Ascending aorta (tissue), 2 donors: ENCODE results near the gene GSTA2. TPM values are rescaled to one million over a fixed set of nuclear protein-coding genes. Genes with fewer than 3 reads are reported as not detected.
"Not testable (repeated sequence)": the region's sequence is repeated elsewhere in the genome, so short reads cannot be mapped to it uniquely, and the experiment has no call there.

Source experiments
- DNase-seq, 2 donors: peaks; one replicate each; pipeline ENCODE4 v3.0.0-alpha.2; 2019; ENCODE audit warnings: low spot score in 2 of 2
- H3K27ac ChIP-seq, 2 donors: fragments of 200-600 bp; sonication (generic); one replicate each; pipeline ENCODE4 v1.5.1; 2016 to 2017; ENCODE audit warnings: mild to moderate bottlenecking in 1 of 2
- H3K27me3 ChIP-seq: fragments of 200-600 bp; sonication (generic); one replicate; pipeline ENCODE4 v1.5.1; 2017
- H3K36me3 ChIP-seq, 2 donors: fragments of 200-600 bp; sonication (generic); one replicate each; pipeline ENCODE4 v1.5.1; 2016
- H3K4me1 ChIP-seq, 2 donors: fragments of 200-600 bp; sonication (generic); one replicate each; pipeline ENCODE4 v1.5.1; 2016 to 2017; ENCODE audit warnings: mild to moderate bottlenecking in 1 of 2
- H3K4me3 ChIP-seq, 2 donors: fragments of 200-600 bp; sonication (generic); one replicate each; pipeline ENCODE4 v1.5.1; 2016 to 2017; ENCODE audit warnings: mild to moderate bottlenecking in 1 of 2
- H3K9me3 ChIP-seq, 2 donors: fragments of 200-600 bp; sonication (generic); one replicate each; pipeline ENCODE4 v1.5.1; 2016
- intact Hi-C: fragments of 100-400 bp; cut with DNase I; formaldehyde crosslinking; loops from one replicate; pipeline ENCODE4 v1.15.1; 2023
- total RNA-seq: library from RNA; depleted of rRNA; stranded (reverse); fragments of >200 nt; gene quantifications from one replicate; pipeline ENCODE4 v1.1.0, GENCODE V29; 2016
- TF ChIP-seq, protein P1 (sequence below), 3 experiments: fragments of 200-600 bp in 2 of 3; fragments of 450-650 bp in 1 of 3; sonication (generic) in 2 of 3; IDR thresholded peaks; one replicate each; pipeline ENCODE4 v1.5.1; 2016 to 2019; ENCODE audit warnings: antibody characterized with exemption in 3 of 3, mild to moderate bottlenecking in 1 of 3, moderate library complexity in 1 of 3

GSTA2 gene
- total RNA-seq, 1 donor from 2014 or later = not detected

DNA sequence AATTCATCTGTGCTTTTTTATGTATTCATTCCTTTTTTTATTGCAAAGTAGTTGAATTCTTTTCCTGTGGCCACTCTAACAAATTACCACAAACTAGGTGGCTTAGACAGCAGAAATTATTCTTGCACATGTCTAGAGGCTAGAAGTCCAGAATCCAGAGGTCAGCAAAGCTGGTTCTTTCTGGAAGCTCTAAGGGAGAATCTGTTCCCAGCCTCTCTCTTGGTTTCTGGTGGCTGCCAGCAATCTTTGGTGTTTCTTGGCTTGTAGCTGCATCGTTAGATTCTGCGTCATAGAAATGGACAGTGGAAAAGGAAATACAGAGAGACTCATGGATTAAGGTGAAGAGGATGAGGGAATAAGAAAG lies 39.3 kb downstream of the GSTA2 start:
- Histone ChIP-seq H3K36me3 (no peaks in the 10 kb centered on the region), H3K9me3 (no peaks in the 10 kb centered on the region), H3K27ac (peak overlapping the region; percentile 71 to 91), H3K27me3 (no peaks in the 10 kb centered on the region), H3K4me3 (no peak overlapping the region), H3K4me1 (peaks cover 2 to 9% of the 10 kb centered on the region in 2 donors)
- DNase-seq = peak in 1 of 2 donors; percentile 68
- intact Hi-C loops = loop anchor here (2.0 to 10.0 kb wide), 4 partner anchors 59 to 269 kb away; no protein-coding TSS in a partner anchor
- TF ChIP-seq, protein P1, sequence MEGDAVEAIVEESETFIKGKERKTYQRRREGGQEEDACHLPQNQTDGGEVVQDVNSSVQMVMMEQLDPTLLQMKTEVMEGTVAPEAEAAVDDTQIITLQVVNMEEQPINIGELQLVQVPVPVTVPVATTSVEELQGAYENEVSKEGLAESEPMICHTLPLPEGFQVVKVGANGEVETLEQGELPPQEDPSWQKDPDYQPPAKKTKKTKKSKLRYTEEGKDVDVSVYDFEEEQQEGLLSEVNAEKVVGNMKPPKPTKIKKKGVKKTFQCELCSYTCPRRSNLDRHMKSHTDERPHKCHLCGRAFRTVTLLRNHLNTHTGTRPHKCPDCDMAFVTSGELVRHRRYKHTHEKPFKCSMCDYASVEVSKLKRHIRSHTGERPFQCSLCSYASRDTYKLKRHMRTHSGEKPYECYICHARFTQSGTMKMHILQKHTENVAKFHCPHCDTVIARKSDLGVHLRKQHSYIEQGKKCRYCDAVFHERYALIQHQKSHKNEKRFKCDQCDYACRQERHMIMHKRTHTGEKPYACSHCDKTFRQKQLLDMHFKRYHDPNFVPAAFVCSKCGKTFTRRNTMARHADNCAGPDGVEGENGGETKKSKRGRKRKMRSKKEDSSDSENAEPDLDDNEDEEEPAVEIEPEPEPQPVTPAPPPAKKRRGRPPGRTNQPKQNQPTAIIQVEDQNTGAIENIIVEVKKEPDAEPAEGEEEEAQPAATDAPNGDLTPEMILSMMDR (IDR thresholded peaks at IDR 0.05) = no peak

DNA sequence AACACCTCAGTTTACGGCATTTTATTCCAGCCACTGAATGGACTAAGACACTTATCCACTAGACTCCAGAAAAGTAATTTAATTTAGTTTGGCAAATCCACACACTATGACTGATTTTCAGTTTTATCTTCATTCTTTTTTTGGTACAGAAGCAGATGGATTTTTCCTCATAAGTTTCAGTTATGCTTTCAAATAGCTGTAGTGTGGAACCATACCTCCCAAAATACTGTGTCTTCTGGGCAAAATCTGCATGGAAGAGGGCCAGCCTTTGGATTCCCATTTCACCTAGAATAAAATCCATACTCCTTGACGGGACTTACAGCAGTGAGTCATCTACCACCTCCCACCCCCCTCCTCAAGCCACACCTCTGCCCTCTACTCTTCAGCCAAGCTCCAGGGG lies 43.0 kb downstream of the GSTA2 start:
- Histone ChIP-seq H3K27ac (no peak overlapping the region), H3K4me3 (no peak overlapping the region), H3K27me3 (no peaks in the 10 kb centered on the region), H3K9me3 (no peaks in the 10 kb centered on the region), H3K36me3 (no peaks in the 10 kb centered on the region), H3K4me1 (peaks cover 2 to 9% of the 10 kb centered on the region in 2 donors)
- no peak for DNase-seq
- intact Hi-C loops = loop anchor here (10.0 kb wide), 3 partner anchors 56 to 216 kb away; no protein-coding TSS in a partner anchor
- TF ChIP-seq, protein P1 (IDR thresholded peaks at IDR 0.05) = no peak

GRCh38 chr6:52718550-52718949 lies 44.7 kb downstream of the GSTA2 start:
- no peak for DNase-seq
- H3K4me1 ChIP-seq = no peaks in the 10 kb centered on the region
- no peaks in the 10 kb centered on the region for H3K9me3 ChIP-seq
- TF ChIP-seq, protein P1 (IDR thresholded peaks at IDR 0.05) = no peak
- intact Hi-C loops = no loop called here
- H3K36me3 ChIP-seq = no peaks in the 10 kb centered on the region
- H3K4me3 ChIP-seq = no peak overlapping the region
- no peak overlapping the region for H3K27ac ChIP-seq
- no peaks in the 10 kb centered on the region for H3K27me3 ChIP-seq

GRCh38 chr6:52714761-52715160 lies 48.5 kb downstream of the GSTA2 start:
- H3K9me3 ChIP-seq, H3K36me3 ChIP-seq, H3K4me1 ChIP-seq, H3K4me3 ChIP-seq, H3K27ac ChIP-seq, intact Hi-C loops, H3K27me3 ChIP-seq, DNase-seq: not testable (repeated sequence)

DNA sequence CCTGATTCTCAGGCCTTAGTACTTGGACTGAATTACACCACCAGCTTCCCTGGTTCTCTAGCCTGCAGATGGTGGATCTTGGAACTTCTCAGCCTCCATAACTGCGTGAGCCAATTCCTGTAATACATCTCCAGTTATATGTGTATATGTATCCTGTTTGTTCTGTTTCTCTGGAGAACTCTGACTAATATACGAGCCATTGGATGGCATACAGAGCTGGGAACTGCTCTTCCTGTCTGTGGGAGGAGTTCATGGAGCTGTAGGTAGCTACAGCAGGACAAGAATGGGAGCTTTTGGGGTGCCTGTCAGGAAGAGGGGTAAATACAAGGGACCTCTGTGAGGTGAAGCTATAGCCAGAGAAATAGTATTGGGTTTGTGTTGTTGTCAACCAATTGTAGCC lies 51.1 kb downstream of the GSTA2 start:
- Histone ChIP-seq H3K4me3 (no peak overlapping the region), H3K36me3 (no peaks in the 10 kb centered on the region), H3K27ac (no peak overlapping the region), H3K9me3 (no peaks in the 10 kb centered on the region), H3K4me1 (no peaks in the 10 kb centered on the region), H3K27me3 (no peaks in the 10 kb centered on the region)
- intact Hi-C loops = no loop called here
- TF ChIP-seq, protein P1 (IDR thresholded peaks at IDR 0.05) = no peak
- DNase-seq = no peak

DNA sequence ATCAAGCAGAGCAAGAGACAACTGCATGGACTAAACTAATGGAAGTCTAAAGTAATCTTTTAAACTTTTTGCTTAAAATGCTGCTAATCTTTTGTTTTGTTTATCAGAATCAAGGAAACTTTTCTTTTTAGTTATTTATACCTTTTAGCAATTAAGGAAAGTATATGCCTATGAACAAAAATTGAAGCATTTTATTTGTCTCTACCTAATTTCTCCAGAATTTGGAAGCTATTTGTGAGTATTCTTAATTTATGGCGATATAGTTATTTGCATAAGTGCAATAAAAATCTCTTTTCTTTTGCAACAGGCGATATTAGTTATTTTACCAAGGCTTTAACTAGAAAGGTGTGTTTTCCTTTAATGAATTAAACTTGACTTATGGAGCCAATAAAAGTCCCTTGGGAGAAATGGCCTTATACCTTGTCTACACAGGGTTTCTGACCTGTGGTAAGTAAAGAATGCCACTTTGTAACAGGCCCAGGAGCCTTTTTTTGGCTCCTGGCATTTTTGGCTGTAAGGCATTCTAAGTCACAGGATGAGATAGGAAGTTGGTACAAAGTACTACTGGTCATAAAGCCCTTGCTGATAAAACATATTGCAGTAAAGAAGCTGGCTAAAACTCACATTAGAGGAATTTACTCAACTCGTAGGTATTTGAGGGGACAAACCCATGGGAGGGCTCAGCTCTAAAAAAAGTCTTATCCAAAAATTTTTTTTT lies 55.2 kb downstream of the GSTA2 start:
- H3K4me1 ChIP-seq = no peaks in the 10 kb centered on the region
- H3K9me3 ChIP-seq = no peaks in the 10 kb centered on the region
- TF ChIP-seq, protein P1 (IDR thresholded peaks at IDR 0.05) = no peak
- H3K27ac ChIP-seq = no peak overlapping the region
- no peaks in the 10 kb centered on the region for H3K36me3 ChIP-seq
- H3K27me3 ChIP-seq = no peaks in the 10 kb centered on the region
- no peak overlapping the region for H3K4me3 ChIP-seq
- intact Hi-C loops = no loop called here
- no peak for DNase-seq
